NCI-H1436 (cell line): ENCODE data around the gene CFAP68.
"Not testable (repeated sequence)": the region's sequence is repeated elsewhere in the genome, so short reads cannot be mapped to it uniquely, and the experiment has no call there.

Source experiments
- DNase-seq: peaks from one replicate; lab custom pipeline; 2025; lab: John Stamatoyannopoulos, UW

Gene CFAP68

GRCh38 chr11:111870522-111870885 is 8.8 kb upstream of the CFAP68 start:
- peak; percentile 29 for DNase-seq

- DNase-seq: peak; percentile 56
These were observed 8.3 kb upstream of the CFAP68 start, which contains the start of gene ALG9 for GRCh38 chr11:111870886-111871692. ALG9 (minus strand) TSS chr11:111871581; CDS start chr11:111871482, 99 bp downstream.

GRCh38 chr11:111871693-111872161 is 7.6 kb upstream of the CFAP68 start:
- no peak for DNase-seq

GRCh38 chr11:111878385-111878848 is 924 bp upstream of the CFAP68 start:
- no peak for DNase-seq

- no peak for DNase-seq
These were observed 258 bp downstream of the CFAP68 start for GRCh38 chr11:111879637-111879960.

- no peak for DNase-seq
These were observed 2.9 kb downstream of the CFAP68 start for GRCh38 chr11:111882202-111882601.

GRCh38 chr11:111885053-111885452 is 5.7 kb downstream of the CFAP68 start:
- not testable (repeated sequence) for DNase-seq

GRCh38 chr11:111886032-111886431 is 6.7 kb downstream of the CFAP68 start:
- DNase-seq: no peak

- DNase-seq: no peak
These were observed 7.5 kb downstream of the CFAP68 start for GRCh38 chr11:111886844-111887243.

GRCh38 chr11:111905411-111905810 is 26.1 kb downstream of the CFAP68 start:
- DNase-seq: no peak

GRCh38 chr11:111906680-111907079 is 27.3 kb downstream of the CFAP68 start:
- DNase-seq: no peak

GRCh38 chr11:111908639-111909305 is 29.4 kb downstream of the CFAP68 start:
- DNase-seq: no peak

- no peak for DNase-seq
These were observed 30.0 kb downstream of the CFAP68 start for GRCh38 chr11:111909378-111909777.

- no peak for DNase-seq
These were observed 31.6 kb downstream of the CFAP68 start for GRCh38 chr11:111910676-111911562.

- no peak for DNase-seq
These were observed 32.4 kb downstream of the CFAP68 start, which contains the start of gene CRYAB for GRCh38 chr11:111911563-111912401. CRYAB (minus strand) TSS chr11:111911770; CDS start chr11:111911724, 46 bp downstream.

- DNase-seq: no peak
These were observed 33.2 kb downstream of the CFAP68 start, which contains the start of gene HSPB2 for GRCh38 chr11:111912535-111912934. HSPB2 (plus strand) TSS chr11:111912734; CDS start chr11:111912830, 96 bp downstream.

GRCh38 chr11:111913031-111913861 is 33.9 kb downstream of the CFAP68 start:
- DNase-seq: no peak

- DNase-seq: no peak
These were observed 34.7 kb downstream of the CFAP68 start for GRCh38 chr11:111913997-111914396.

GRCh38 chr11:111916768-111917167 is 37.4 kb downstream of the CFAP68 start:
- DNase-seq: no peak

GRCh38 chr11:111917312-111917711 is 38.0 kb downstream of the CFAP68 start:
- no peak for DNase-seq
